Right ventricle myocardium inferior (tissue), 1 donor: ENCODE measurements around the gene EPPIN. TPM values are rescaled to one million over a fixed set of nuclear protein-coding genes. Genes with fewer than 3 reads are reported as not detected.
"Not testable (repeated sequence)": the region's sequence is repeated elsewhere in the genome, so short reads cannot be mapped to it uniquely, and the experiment has no call there.

Source experiments
- ATAC-seq: fragments of 200-7000 bp; cut with Tn5 transposase; one replicate; pipeline ENCODE4 v1.9.1; 2020; ENCODE audit warnings: mild to moderate bottlenecking, moderate library complexity
- DNase-seq: peaks from one replicate; pipeline ENCODE4 v3.0.0; 2021; ENCODE audit errors: missing footprints
- intact Hi-C: fragments of 100-400 bp; cut with DNase I; formaldehyde crosslinking; loops from one replicate; pipeline ENCODE4 v1.11.0; 2022
- long read RNA-seq: library from polyadenylated mRNA; unstranded; transcript quantifications from one replicate; pipeline ENCODE4 v2.0.0, GENCODE V29; 2021
- total RNA-seq: library from RNA; stranded (reverse); fragmentation: NEBNext Ultra II Directional; extraction: Animal tissue kit (Norgen Biotek cat#: 25700); gene quantifications from one replicate; pipeline ENCODE4 v1.2.1, GENCODE V29; 2021
- donor health status: DM: no; HTN: yes; CAD: no; lungs with severe emphysema.

The EPPIN gene
- total RNA-seq: not detected
- long read RNA-seq: 0 reads

GRCh38 chr20:45547206-45547770 lies at the start of gene EPPIN:
Gene EPPIN (minus strand): TSS chr20:45547401. CDS start chr20:45547357, 44 bp downstream.
- no peak for ATAC-seq
- intact Hi-C loops: no loop called here
- no peak for DNase-seq

GRCh38 chr20:45595235-45595634 lies 48.0 kb upstream of the EPPIN start:
- DNase-seq: no peak
- no peak for ATAC-seq
- intact Hi-C loops: no loop called here

- intact Hi-C loops: no loop called here
- DNase-seq: no peak
- ATAC-seq: no peak
Measured at GRCh38 chr20:45593498-45593897, 46.3 kb upstream of the EPPIN start.

GRCh38 chr20:45592574-45593189 lies 45.5 kb upstream of the EPPIN start:
- intact Hi-C loops: no loop called here
- ATAC-seq: no peak
- DNase-seq: no peak

- DNase-seq (no peak), ATAC-seq (no peak)
- intact Hi-C loops: no loop called here
Measured at GRCh38 chr20:45589725-45590124, 42.5 kb upstream of the EPPIN start.

- intact Hi-C loops: no loop called here
- DNase-seq (no peak), ATAC-seq (no peak)
Measured at GRCh38 chr20:45588800-45589199, 41.6 kb upstream of the EPPIN start.

GRCh38 chr20:45585986-45586385 lies 38.8 kb upstream of the EPPIN start:
- intact Hi-C loops, DNase-seq, ATAC-seq: not testable (repeated sequence)

- DNase-seq, intact Hi-C loops, ATAC-seq: not testable (repeated sequence)
Measured at GRCh38 chr20:45584294-45584693, 37.1 kb upstream of the EPPIN start.

GRCh38 chr20:45583502-45583901 lies 36.3 kb upstream of the EPPIN start:
- intact Hi-C loops: no loop called here
- no peak for DNase-seq
- ATAC-seq: no peak

GRCh38 chr20:45581702-45582101 lies 34.5 kb upstream of the EPPIN start:
- no peak for ATAC-seq
- DNase-seq: no peak
- intact Hi-C loops: no loop called here

GRCh38 chr20:45579184-45579583 lies 32.0 kb upstream of the EPPIN start, which contains the start of gene WFDC8:
Gene WFDC8 (minus strand): TSS chr20:45579284. CDS start chr20:45579247, 37 bp downstream.
- DNase-seq (no peak), ATAC-seq (no peak)
- intact Hi-C loops: no loop called here

GRCh38 chr20:45578231-45578630 lies 31.0 kb upstream of the EPPIN start:
- intact Hi-C loops: no loop called here
- ATAC-seq (no peak), DNase-seq (no peak)

GRCh38 chr20:45576995-45577394 lies 29.8 kb upstream of the EPPIN start:
- no peak for DNase-seq
- intact Hi-C loops: no loop called here
- ATAC-seq: no peak

- intact Hi-C loops: no loop called here
Measured at GRCh38 chr20:45575931-45576330, 28.7 kb upstream of the EPPIN start.

GRCh38 chr20:45569650-45570049 lies 22.4 kb upstream of the EPPIN start:
- intact Hi-C loops, ATAC-seq, DNase-seq: not testable (repeated sequence)

More at GRCh38 chr20:45575931-45576330, 28.7 kb upstream of the EPPIN start:
- ATAC-seq (no peak), DNase-seq (no peak)

GRCh38 chr20:45564760-45565276 lies 17.6 kb upstream of the EPPIN start:
- DNase-seq (no peak), ATAC-seq (no peak)
- intact Hi-C loops: no loop called here

GRCh38 chr20:45555198-45555597 lies 8.0 kb upstream of the EPPIN start:
- no peak for DNase-seq
- intact Hi-C loops: no loop called here
- ATAC-seq: no peak

GRCh38 chr20:45552456-45552855 lies 5.3 kb upstream of the EPPIN start:
- DNase-seq (no peak), ATAC-seq (no peak)
- intact Hi-C loops: no loop called here

GRCh38 chr20:45550765-45551164 lies 3.6 kb upstream of the EPPIN start:
- ATAC-seq: no peak
- DNase-seq: no peak

GRCh38 chr20:45548410-45548809 lies 1.2 kb upstream of the EPPIN start:
- no peak for DNase-seq
- ATAC-seq: no peak
- intact Hi-C loops: no loop called here

More at GRCh38 chr20:45550765-45551164, 3.6 kb upstream of the EPPIN start:
- intact Hi-C loops: no loop called here
